GM12878 (cell line): ENCODE results near the gene ZNF669. TPM values are rescaled to one million over a fixed set of nuclear protein-coding genes. Genes with fewer than 3 reads are reported as not detected.

Experiments
- ATAC-seq: fragments of 200-7000 bp; cut with Tn5 transposase; 3 replicates; pipeline ENCODE4 v1.9.1; 2020; ENCODE audit warnings: mild to moderate bottlenecking, moderate library complexity
- BruUV-seq: library from RNA; stranded (reverse); fragments of 400-500 nt; replicated peaks from 2 replicates; lab custom pipeline; 2021; lab: Mats Ljungman, UMichigan
- CTCF ChIA-PET: fragments of 300-600 bp; sonication (Branson Sonifier 250); formaldehyde crosslinking; extraction: SDS; loops from one replicate; lab custom pipeline; 2021; ENCODE audit warnings: inconsistent platforms; lab: Yijun Ruan, JAX
- POLR2A ChIA-PET: fragments of 350-600 bp; formaldehyde crosslinking; extraction: SDS; loops from one replicate; lab custom pipeline; 2021; ENCODE audit warnings: inconsistent platforms; lab: Charles Lee
- RAD21 ChIA-PET: fragments of 300-600 bp; sonication (Branson Sonifier 250); formaldehyde crosslinking; loops from one replicate; lab custom pipeline; 2023; ENCODE audit warnings: antibody characterized with exemption; ENCODE audit not compliant: unreplicated experiment; lab: Charles Lee
- SMC1A ChIA-PET: fragments of 300-600 bp; sonication (Branson Sonifier 250); formaldehyde crosslinking; loops from one replicate; lab custom pipeline; 2023; ENCODE audit not compliant: unreplicated experiment, uncharacterized antibody; lab: Charles Lee
- DNase-seq: peaks from one replicate; pipeline ENCODE4 v3.0.0-alpha.2; 2011; ENCODE audit warnings: low read depth, low spot score
- FAIRE-seq: peaks from 3 replicates; lab custom pipeline; 2011; peaks lifted over from hg19 to GRCh38; lab: Jason Lieb, UNC
- H2AFZ ChIP-seq: 2 replicates; pipeline ENCODE4 v1.6.0; 2011; ENCODE audit warnings: low read depth, low read length, control low read depth; ENCODE audit not compliant: control insufficient read depth
- H3K27ac ChIP-seq: 2 replicates; pipeline ENCODE4 v1.5.1; 2011; ENCODE audit warnings: control low read depth; ENCODE audit not compliant: control insufficient read depth, insufficient read depth
- H3K27me3 ChIP-seq, 2 experiments: replicated peaks in 1 of 2; 2 replicates each; pipeline versions ENCODE4 v1.6.0 to v1.6.1; 2011; ENCODE audit warnings: low read length in 1 of 2; ENCODE audit not compliant: control insufficient read depth in 2 of 2, insufficient read depth in 2 of 2
- H3K36me3 ChIP-seq, 2 experiments: 2 replicates each; pipeline ENCODE4 v1.5.1; 2011; ENCODE audit warnings: low read length in 1 of 2; ENCODE audit not compliant: control insufficient read depth in 2 of 2, insufficient read depth in 2 of 2
- H3K4me1 ChIP-seq: 2 replicates; pipeline ENCODE4 v1.6.1; 2011; ENCODE audit warnings: mild to moderate bottlenecking, low read length, moderate library complexity, mixed read lengths; ENCODE audit not compliant: control insufficient read depth, insufficient read depth
- H3K4me2 ChIP-seq: 2 replicates; pipeline ENCODE4 v1.6.0; 2011; ENCODE audit warnings: control low read depth; ENCODE audit not compliant: control insufficient read depth, insufficient read depth
- H3K4me3 ChIP-seq: fragments of 200-600 bp; sonication (generic); 2 replicates; pipeline ENCODE4 v1.5.1; 2016
- H3K79me2 ChIP-seq: 2 replicates; pipeline ENCODE4 v1.6.0; 2011; ENCODE audit warnings: low read length; ENCODE audit not compliant: control insufficient read depth, insufficient read depth
- H3K9ac ChIP-seq: 2 replicates; pipeline ENCODE4 v1.8.0; 2011; ENCODE audit warnings: low read length, control low read depth, mixed read lengths; ENCODE audit not compliant: control insufficient read depth, insufficient read depth
- H3K9me3 ChIP-seq: replicated peaks from 3 replicates; pipeline ENCODE4 v1.5.1; 2011; ENCODE audit warnings: mild to moderate bottlenecking, low read length; ENCODE audit not compliant: control insufficient read depth, insufficient read depth
- H4K20me1 ChIP-seq: 2 replicates; pipeline ENCODE4 v1.6.0; 2011; ENCODE audit not compliant: control insufficient read depth, insufficient read depth
- ESRRA ChIP-seq: IDR thresholded peaks from 2 replicates; pipeline ENCODE4 v1.6.1; 2012; ENCODE audit warnings: mild to moderate bottlenecking, low read length, improper control_type of control experiment
- GABPA ChIP-seq: IDR thresholded peaks from 2 replicates; pipeline ENCODE4 v1.6.1; 2014; ENCODE audit warnings: antibody characterized with exemption, low read depth, mild to moderate bottlenecking, inconsistent platforms
- GATAD2B ChIP-seq: fragments of 450-650 bp; conservative IDR thresholded peaks from 2 replicates; pipeline ENCODE4 v1.6.1; 2017; ENCODE audit warnings: low read depth, mild to moderate bottlenecking, moderate library complexity
- RFX5 ChIP-seq: IDR thresholded peaks from 2 replicates; pipeline ENCODE4 v1.6.1; 2011; ENCODE audit warnings: low read depth, low read length, improper control_type of control experiment
- TAF1 ChIP-seq: IDR thresholded peaks from 2 replicates; pipeline ENCODE4 v1.6.1; 2011; ENCODE audit warnings: mild to moderate bottlenecking, low read depth, low read length, borderline replicate concordance
- ZNF24 ChIP-seq: fragments of 450-650 bp; IDR thresholded peaks from 2 replicates; pipeline ENCODE4 v1.6.1; 2017; ENCODE audit warnings: antibody characterized with exemption, mild to moderate bottlenecking
- WGBS: methylation state at CpG from one replicate; pipeline ENCODE4 v1.1.6; 2016; ENCODE audit warnings: low lambda C conversion rate; ENCODE audit not compliant: insufficient replicate concordance, insufficient coverage; ENCODE audit errors: missing lambda C conversion rate; 5-methylcytosine and 5-hydroxymethylcytosine counted together
- in situ Hi-C: fragments of 300-500 bp; cut with MboI; formaldehyde crosslinking; loops from 9 replicates; pipeline ENCODE4 v1.14.3; 2018; ENCODE audit warnings: mixed read lengths
- intact Hi-C: fragments of 100-400 bp; cut with micrococcal nuclease; formaldehyde crosslinking; loops from one replicate; pipeline ENCODE4 v1.14.2; 2022; ENCODE audit not compliant: unreplicated experiment
- polyA plus RNA-seq, 11 experiments: library from polyadenylated mRNA; depleted of rRNA in 4 of 11; unstranded in 6 of 11; stranded (reverse) in 5 of 11; fragments of >200 nt; fragmentation: Nextera tagmentation in 4 of 11; fragmentation: Illumina TruSeq in 1 of 11; extraction: Ambion mirVana in 4 of 11; extraction: Trizol in 1 of 11; gene quantifications; 1 replicate in 1 of 11; 2 replicates in 10 of 11; pipeline versions ENCODE4 v1.2.1 to v1.2.3, GENCODE V29; 2011 to 2016; ENCODE audit warnings: inconsistent platforms in 2 of 11, missing spikeins in 2 of 11, low read depth in 1 of 11
- total RNA-seq, 4 experiments: library from RNA; depleted of rRNA in 3 of 4; stranded (reverse); fragments of >200 nt in 3 of 4; fragmentation: Illumina TruSeq in 1 of 4; extraction: Trizol in 1 of 4; gene quantifications; 2 replicates each; pipeline versions ENCODE4 v1.2.1 to v1.2.3, GENCODE V29; 2013 to 2021
- TF ChIP-seq, protein P1 (sequence below): fragments of 450-650 bp; IDR thresholded peaks from 2 replicates; pipeline ENCODE4 v1.6.1; 2017; ENCODE audit warnings: antibody characterized with exemption, mild to moderate bottlenecking, moderate library complexity
- TF ChIP-seq, protein P2 (sequence below): IDR thresholded peaks from 2 replicates; pipeline ENCODE4 v1.6.1; 2012; ENCODE audit warnings: low read depth, low read length, improper control_type of control experiment
- TF ChIP-seq, protein P3 (sequence below): IDR thresholded peaks from 2 replicates; pipeline ENCODE4 v1.6.1; 2011; ENCODE audit warnings: low read depth, low read length, improper control_type of control experiment, borderline replicate concordance
- TF ChIP-seq, protein P4 (sequence below): fragments of 150-350 bp; IDR thresholded peaks from 2 replicates; pipeline ENCODE4 v1.6.1; 2016; ENCODE audit warnings: low read depth, low read length
- TF ChIP-seq, protein P5 (sequence below): fragments of 450-650 bp; IDR thresholded peaks from 2 replicates; pipeline ENCODE4 v1.6.1; 2017; ENCODE audit warnings: borderline replicate concordance

Gene ZNF669
- total and polyA plus RNA-seq, 10 of the 15 experiments (the other 5 are each of a cell fraction or from before 2014, with no cell fraction given) = 4.8 to 11.1 (median 5.8) TPM

DNA sequence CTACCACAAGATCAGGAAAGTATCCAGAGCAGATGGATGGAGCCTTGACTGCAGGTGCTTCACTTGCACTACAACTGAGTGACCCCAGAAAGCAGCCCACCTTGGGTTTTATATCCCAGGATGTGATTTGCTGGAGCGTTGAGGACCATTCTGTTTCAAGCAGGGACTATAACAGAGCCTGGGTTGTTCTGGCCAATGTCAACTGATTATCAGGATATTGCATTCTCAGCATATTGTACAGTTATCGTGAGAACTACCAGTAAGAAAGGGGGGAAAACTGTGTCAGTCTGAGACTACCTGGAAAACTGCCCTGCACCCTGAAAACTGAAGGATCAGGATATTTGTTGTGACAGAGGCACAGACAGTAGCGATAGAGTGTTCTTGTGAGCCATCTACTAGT is 8.0 kb downstream of the ZNF669 start (continued):
- TF ChIP-seq, protein P1, sequence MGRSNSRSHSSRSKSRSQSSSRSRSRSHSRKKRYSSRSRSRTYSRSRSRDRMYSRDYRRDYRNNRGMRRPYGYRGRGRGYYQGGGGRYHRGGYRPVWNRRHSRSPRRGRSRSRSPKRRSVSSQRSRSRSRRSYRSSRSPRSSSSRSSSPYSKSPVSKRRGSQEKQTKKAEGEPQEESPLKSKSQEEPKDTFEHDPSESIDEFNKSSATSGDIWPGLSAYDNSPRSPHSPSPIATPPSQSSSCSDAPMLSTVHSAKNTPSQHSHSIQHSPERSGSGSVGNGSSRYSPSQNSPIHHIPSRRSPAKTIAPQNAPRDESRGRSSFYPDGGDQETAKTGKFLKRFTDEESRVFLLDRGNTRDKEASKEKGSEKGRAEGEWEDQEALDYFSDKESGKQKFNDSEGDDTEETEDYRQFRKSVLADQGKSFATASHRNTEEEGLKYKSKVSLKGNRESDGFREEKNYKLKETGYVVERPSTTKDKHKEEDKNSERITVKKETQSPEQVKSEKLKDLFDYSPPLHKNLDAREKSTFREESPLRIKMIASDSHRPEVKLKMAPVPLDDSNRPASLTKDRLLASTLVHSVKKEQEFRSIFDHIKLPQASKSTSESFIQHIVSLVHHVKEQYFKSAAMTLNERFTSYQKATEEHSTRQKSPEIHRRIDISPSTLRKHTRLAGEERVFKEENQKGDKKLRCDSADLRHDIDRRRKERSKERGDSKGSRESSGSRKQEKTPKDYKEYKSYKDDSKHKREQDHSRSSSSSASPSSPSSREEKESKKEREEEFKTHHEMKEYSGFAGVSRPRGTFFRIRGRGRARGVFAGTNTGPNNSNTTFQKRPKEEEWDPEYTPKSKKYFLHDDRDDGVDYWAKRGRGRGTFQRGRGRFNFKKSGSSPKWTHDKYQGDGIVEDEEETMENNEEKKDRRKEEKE = no peak
- TF ChIP-seq, protein P2, sequence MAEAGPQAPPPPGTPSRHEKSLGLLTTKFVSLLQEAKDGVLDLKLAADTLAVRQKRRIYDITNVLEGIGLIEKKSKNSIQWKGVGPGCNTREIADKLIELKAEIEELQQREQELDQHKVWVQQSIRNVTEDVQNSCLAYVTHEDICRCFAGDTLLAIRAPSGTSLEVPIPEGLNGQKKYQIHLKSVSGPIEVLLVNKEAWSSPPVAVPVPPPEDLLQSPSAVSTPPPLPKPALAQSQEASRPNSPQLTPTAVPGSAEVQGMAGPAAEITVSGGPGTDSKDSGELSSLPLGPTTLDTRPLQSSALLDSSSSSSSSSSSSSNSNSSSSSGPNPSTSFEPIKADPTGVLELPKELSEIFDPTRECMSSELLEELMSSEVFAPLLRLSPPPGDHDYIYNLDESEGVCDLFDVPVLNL = no peak
- TF ChIP-seq, protein P3, sequence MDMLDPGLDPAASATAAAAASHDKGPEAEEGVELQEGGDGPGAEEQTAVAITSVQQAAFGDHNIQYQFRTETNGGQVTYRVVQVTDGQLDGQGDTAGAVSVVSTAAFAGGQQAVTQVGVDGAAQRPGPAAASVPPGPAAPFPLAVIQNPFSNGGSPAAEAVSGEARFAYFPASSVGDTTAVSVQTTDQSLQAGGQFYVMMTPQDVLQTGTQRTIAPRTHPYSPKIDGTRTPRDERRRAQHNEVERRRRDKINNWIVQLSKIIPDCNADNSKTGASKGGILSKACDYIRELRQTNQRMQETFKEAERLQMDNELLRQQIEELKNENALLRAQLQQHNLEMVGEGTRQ = no peak
- no peak for TF ChIP-seq GABPA

DNA sequence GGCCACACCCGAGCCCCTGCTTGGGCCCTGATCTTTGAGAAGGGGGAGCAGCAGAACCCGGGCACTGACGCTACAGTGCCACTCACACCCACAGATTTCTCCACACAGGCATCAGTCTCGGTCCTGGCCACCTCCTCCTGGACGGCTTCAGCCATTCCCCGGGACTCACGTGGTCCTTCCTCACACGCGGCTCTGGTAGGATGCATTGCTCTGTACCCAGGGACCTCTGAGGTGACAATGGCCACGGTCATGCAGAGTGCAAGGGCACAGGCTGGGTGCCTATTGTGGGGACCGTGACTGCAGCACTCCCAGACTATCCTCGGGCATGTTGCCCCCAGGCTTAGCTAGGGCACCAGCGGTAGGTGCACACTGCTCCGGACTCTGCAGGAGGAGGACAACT is 13.7 kb downstream of the ZNF669 start:
- ATAC-seq = no peak
- no peak for FAIRE-seq
- Histone ChIP-seq H3K4me1 (no peaks in the 10 kb centered on the region), H3K9ac (no peak overlapping the region), H3K4me2 (no peak overlapping the region), H3K9me3 (no peaks in the 10 kb centered on the region; the same call in 2 of the 3 replicates), H3K36me3 (no peaks in the 10 kb centered on the region), H4K20me1 (no peaks in the 10 kb centered on the region), H3K27ac (no peak overlapping the region), H3K79me2 (no peaks in the 10 kb centered on the region), H3K4me3 (no peak overlapping the region), H2AFZ (no peak overlapping the region), H3K27me3 (no peaks in the 10 kb centered on the region)
- in situ Hi-C loops (no loop called here), intact Hi-C loops (no loop called here)
- ChIA-PET POLR2A (no interaction called here), SMC1A (no interaction called here), CTCF (no interaction called here), RAD21 (no interaction called here)
- DNase-seq = no peak
- BruUV-seq = no TSS peak
- 66% methylated on average over 14 of the region's 14 CpGs for WGBS
- TF ChIP-seq ZNF24 = no peak
- TF ChIP-seq ESRRA = no peak
- TF ChIP-seq, protein P4, sequence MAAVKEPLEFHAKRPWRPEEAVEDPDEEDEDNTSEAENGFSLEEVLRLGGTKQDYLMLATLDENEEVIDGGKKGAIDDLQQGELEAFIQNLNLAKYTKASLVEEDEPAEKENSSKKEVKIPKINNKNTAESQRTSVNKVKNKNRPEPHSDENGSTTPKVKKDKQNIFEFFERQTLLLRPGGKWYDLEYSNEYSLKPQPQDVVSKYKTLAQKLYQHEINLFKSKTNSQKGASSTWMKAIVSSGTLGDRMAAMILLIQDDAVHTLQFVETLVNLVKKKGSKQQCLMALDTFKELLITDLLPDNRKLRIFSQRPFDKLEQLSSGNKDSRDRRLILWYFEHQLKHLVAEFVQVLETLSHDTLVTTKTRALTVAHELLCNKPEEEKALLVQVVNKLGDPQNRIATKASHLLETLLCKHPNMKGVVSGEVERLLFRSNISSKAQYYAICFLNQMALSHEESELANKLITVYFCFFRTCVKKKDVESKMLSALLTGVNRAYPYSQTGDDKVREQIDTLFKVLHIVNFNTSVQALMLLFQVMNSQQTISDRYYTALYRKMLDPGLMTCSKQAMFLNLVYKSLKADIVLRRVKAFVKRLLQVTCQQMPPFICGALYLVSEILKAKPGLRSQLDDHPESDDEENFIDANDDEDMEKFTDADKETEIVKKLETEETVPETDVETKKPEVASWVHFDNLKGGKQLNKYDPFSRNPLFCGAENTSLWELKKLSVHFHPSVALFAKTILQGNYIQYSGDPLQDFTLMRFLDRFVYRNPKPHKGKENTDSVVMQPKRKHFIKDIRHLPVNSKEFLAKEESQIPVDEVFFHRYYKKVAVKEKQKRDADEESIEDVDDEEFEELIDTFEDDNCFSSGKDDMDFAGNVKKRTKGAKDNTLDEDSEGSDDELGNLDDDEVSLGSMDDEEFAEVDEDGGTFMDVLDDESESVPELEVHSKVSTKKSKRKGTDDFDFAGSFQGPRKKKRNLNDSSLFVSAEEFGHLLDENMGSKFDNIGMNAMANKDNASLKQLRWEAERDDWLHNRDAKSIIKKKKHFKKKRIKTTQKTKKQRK = no peak
- TF ChIP-seq GATAD2B = no peak
- TF ChIP-seq TAF1 = no peak
- TF ChIP-seq RFX5 = no peak
- TF ChIP-seq, protein P5, sequence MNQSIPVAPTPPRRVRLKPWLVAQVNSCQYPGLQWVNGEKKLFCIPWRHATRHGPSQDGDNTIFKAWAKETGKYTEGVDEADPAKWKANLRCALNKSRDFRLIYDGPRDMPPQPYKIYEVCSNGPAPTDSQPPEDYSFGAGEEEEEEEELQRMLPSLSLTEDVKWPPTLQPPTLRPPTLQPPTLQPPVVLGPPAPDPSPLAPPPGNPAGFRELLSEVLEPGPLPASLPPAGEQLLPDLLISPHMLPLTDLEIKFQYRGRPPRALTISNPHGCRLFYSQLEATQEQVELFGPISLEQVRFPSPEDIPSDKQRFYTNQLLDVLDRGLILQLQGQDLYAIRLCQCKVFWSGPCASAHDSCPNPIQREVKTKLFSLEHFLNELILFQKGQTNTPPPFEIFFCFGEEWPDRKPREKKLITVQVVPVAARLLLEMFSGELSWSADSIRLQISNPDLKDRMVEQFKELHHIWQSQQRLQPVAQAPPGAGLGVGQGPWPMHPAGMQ = no peak
